SIG-M5 treated with dmso at 0.1 percent for 504 hours (cell line): ENCODE results near the gene SLC25A43.
"Not testable (repeated sequence)": the region's sequence is repeated elsewhere in the genome, so short reads cannot be mapped to it uniquely, and the experiment has no call there.

Experiments
- DNase-seq: peaks from one replicate; lab custom pipeline; 2025; ENCODE audit not compliant: unreplicated experiment; lab: John Stamatoyannopoulos, UW

SLC25A43 gene

GRCh38 chrX:119407681-119408080 is 8.5 kb downstream of the SLC25A43 start:
- no peak for DNase-seq

DNA sequence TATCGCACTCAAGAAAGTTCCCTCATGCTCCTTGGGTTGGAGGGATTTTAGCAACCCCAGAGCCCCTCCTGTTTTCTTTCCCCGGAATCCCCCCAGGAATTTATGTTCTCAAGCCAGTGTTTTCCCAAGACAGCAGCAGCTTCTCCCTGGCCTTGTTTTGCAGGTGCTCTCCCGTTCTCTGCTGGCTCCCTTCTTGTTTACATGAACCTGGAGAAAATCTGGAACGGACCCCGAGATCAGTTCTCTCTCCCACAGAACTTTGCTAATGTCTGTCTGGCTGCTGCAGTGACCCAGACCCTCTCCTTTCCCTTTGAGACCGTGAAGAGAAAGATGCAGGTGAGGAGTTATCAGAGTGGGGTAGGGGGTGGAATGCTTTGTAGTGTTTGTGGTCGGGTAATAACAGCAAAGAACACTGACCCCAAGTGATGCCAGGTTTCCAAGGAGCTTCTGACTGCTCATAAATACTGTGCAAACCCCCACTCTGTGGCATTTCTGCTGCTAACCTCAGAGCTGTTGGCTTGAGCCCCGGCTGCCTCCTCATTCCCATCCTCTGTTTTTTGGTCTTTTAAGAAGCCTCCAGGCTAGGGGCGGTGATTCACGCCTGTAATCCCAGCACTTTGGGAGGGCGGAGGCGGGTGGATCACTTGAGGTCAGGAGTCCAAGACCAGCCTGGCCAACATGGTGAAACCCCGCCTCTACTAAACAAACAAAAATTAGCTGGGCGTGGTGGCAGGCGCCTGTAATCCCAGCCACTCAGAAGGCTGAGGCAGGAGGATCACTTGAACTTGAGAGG is 11.1 kb downstream of the SLC25A43 start:
- no peak for DNase-seq

GRCh38 chrX:119410854-119411253 is 11.7 kb downstream of the SLC25A43 start:
- DNase-seq: no peak

DNA sequence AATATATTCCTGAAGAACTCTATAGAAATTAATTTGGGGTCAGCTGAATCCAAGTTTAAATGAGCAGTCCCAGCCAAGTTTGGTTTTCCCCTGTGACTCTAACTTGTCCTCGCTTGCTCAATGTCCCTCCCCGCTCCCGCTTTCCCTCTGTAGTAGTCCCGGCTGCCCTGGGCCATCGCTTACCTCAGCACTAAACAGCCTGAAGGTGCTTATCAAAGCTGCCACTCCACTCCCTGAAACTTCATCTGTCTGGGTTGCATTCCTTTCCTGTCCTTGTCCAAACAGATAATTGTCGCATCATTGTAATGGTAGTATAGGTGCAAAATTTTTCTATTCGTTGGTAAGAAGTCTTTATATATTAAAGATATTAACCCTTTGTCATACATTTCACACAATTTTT is 12.8 kb downstream of the SLC25A43 start:
- DNase-seq: no peak

- DNase-seq: no peak
Measured at GRCh38 chrX:119417376-119417775, 18.2 kb downstream of the SLC25A43 start.

- peak; percentile 11 for DNase-seq
Measured at GRCh38 chrX:119417842-119418241, 18.7 kb downstream of the SLC25A43 start.

DNA sequence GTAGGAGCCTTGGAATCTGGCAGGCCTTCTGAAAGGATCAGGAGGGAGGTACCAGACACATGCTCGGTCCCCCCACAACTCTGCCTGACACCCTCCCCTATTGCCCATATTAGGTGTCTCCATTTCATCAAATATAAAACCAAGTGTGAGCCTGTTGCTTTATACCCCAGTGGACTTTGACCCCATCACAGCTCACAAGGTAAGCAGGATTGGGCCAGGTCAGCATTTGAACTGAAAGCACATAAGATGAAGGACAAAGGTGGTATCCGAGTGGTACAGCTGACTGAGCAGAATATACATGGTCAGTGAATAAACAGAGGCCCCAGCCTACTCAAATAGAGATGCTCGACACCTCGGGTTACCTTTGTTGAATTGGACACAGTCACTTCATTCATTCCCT is 20.0 kb downstream of the SLC25A43 start:
- no peak for DNase-seq

DNA sequence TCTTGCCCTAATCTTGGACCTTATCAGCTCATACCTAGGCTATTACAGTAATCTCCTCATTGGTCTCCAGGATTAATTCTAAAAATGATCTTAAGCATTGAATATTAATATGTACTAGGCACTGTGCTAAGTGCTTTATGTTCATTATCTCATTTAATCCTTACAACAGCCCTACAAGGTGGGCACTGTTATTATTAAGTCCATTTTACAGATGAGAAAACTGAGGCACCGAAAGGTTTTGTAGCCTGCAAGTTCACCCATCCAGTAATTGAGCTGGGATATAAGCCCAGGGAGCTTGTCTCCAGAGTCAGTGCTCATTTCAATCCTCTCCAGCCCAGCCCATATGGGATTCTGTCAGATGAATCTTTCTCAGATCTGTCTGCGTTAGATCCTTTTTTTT is 20.8 kb downstream of the SLC25A43 start:
- no peak for DNase-seq

DNA sequence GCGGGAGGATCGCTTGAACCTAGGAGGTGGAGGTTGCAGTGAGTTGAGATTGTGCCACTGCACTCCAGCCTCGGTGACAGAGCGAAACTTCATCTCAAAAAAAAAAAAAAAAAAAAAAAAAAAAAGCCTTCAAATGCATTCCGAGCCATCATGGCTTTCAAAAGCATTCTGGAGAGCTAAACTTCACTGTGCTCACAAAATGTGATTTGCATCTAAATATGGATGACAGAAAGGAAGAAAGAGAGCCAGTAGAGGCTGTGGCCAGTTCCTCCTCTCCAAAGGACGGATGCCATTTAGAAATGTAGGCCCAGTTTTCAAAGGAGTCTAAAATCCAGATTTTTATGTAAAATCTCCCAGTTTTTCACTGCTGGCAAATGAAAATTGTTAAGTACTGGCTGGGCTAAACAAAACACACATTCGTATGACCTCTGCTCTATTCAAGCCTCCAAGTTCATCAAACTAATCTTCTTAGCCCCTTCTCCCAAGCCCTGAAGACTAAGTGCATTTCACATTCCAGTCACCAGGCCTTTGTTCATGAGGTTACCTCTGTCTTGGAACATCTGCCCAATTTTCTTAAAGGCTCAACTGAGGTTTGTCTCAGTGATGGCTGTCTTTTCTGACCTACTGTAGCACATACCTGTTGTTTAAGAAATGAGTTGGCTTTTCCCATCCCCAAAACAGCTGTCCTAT is 22.0 kb downstream of the SLC25A43 start:
- no peak for DNase-seq

- no peak for DNase-seq
Measured at GRCh38 chrX:119423631-119424030, 24.5 kb downstream of the SLC25A43 start.

DNA sequence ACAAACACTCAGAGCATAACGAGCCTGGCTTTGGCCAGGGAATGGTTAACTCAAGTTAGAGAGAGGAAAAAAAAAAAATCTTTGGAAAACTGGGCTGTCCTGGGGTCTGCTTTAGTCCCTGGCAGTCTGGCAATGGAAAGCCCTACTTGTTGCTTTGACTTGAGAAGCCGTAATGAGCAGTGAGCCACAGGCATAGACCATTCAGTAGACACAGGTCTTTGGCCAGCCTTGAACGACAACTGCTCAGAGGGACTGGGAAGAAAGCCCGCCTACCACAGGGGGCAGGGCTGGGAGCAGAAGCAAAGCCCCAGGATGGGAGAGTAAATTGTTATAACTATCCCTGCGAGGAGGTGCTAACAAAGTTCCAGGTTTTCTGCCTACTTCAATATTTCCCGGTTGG is 25.9 kb downstream of the SLC25A43 start:
- no peak for DNase-seq

- DNase-seq: peak; percentile 46
Measured at GRCh38 chrX:119427024-119427794, 28.1 kb downstream of the SLC25A43 start.

GRCh38 chrX:119427795-119428185 is 28.7 kb downstream of the SLC25A43 start:
- DNase-seq: no peak

DNA sequence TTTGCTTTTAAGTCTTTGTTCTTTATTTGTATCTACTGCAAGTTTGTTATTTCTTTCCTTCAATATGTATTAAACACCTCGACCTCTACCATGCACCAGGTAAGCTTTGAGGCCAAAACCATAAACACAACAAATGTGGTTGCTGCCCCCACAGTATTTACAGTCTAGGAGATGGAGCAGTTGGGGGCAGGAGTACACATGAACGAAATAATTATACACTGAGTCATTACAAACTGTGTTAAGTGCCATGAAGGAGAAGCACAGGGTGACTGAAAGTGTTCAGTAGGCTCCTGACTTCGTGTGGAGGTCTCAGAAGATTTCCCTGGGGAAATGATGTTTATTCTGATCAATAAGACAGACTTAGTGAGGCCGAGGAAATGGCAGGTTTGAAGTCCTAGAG is 30.3 kb downstream of the SLC25A43 start:
- no peak for DNase-seq

GRCh38 chrX:119441295-119441694 is 42.2 kb downstream of the SLC25A43 start:
- not testable (repeated sequence) for DNase-seq

DNA sequence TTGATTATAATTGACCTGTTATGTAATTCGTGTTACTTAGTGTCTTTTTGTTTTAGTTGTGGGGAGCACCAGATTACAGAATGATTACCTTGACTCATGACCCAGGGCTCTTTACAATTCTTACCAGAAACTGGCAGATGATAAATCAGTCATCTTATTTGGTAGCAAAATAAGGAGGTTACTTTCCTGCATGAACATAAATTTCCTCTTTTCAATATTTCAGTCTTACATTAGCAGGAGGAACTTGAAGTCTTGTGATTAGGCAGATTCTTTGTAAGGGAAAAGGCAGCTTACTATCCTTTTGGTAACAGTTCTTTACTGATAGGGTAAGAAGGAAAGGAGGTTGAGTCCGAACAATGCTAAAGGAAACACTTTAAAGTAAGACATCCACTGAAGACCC is 43.1 kb downstream of the SLC25A43 start:
- DNase-seq: no peak

DNA sequence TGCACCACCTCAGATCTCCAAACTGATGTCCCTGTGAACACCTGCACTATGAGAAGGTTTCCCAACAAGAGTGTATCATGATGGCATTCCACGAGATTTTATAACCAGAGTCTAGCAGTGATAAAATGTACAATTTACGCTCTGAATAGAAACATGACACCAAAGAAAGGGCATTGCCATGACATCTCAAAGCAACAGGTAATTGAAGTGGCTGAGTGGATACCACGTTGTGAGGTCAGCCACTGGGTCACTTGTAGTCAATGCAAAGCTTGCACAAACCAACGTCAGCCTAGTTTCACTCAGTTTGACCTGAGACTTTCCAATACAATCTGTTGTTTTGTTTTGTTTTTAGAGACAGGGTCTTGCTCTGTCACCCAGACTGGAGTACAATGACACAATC is 54.1 kb downstream of the SLC25A43 start:
- no peak for DNase-seq

DNA sequence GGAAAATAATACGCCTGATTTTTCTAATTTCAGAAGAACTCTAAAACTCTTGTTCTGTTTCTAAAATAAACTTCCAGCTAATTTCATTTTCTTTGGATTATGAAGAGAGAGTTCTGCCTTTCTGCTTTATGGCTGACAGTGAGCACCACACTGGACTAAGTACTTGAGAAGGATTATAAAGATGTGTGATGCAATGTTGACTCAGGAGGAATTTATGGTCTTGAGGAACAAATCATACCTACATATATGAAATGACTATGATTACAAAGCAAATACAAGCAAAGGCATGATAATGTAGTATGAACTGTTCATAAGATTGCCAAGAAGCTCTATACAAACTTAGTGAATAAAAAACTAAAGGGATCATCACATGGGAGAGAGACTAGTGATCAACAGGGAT is 56.1 kb downstream of the SLC25A43 start:
- no peak for DNase-seq

GRCh38 chrX:119459181-119459580 is 60.0 kb downstream of the SLC25A43 start:
- no peak for DNase-seq

DNA sequence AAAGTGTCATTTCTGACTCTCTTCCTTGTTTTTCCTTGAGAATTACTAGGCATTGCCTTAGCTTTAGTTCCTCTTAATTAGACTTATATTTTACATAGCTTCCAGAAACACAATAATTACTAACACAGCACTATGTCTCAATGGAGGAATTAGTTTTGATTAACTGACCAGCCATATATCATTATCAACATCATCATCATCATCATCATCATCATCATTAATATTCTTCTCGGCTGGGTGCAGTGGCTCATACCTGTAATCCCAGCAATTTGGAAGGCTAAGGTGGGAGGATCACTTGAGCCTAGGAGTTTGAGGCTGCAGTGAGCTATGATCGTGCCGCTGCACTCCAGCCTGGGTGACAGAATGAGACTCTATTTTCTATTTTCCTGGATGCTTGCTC is 66.4 kb downstream of the SLC25A43 start:
- no peak for DNase-seq

DNA sequence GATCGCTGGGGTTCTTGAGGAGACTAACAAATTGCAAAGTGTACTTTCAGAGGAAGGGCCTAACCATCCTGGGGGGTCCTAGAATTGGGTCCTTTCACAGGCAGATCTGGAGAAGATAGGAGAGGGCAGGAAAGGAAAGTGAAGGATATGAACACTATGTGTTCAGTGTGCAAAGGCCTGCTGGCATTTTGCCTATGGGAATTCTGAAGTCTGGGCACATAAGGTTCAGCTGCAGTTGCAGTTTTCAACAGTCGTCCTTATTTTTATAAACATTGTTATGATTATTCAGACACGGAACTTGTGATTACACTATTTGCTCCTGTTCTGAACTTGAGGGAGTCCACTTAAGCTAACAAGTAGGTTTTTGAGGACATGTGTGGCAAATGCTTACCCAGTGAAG is 67.8 kb downstream of the SLC25A43 start:
- no peak for DNase-seq

GRCh38 chrX:119467433-119467832 is 68.3 kb downstream of the SLC25A43 start:
- no peak for DNase-seq
